GM19238 (cell line): ENCODE results near the gene CTSE.

Experiments
- DNase-seq: peaks from one replicate; pipeline ENCODE4 v3.0.0; 2011; ENCODE audit warnings: low spot score; ENCODE audit not compliant: insufficient read length

Gene CTSE

DNA sequence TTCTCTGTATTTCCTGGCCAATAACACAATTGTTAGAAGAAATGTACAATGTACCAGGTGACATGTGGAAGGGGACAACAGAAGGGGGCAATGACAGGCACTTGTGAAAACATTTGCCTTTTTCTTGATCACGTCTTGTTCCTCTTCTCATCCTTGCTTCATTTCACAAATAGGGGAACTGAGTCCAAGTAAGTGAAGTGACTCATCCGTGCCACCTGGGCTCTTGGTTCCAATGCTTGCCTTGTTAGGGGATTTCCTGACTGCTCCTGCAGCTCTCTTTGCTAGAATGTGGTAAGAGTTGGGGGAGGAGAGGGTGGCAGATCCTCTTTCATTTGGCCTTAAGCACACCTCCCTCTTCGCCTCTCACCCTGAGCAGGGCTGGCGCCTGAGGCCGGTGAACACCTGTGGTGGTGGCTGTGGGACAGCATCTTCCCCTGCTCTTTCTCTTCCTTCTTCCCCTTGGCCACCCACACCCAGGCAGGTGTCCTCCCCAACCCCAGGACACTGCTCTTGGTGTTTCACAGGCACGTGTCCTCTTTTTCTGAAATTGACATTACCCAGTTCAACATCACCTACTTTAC lies 27.1 kb upstream of the CTSE start:
- DNase-seq: peak; percentile 30

DNA sequence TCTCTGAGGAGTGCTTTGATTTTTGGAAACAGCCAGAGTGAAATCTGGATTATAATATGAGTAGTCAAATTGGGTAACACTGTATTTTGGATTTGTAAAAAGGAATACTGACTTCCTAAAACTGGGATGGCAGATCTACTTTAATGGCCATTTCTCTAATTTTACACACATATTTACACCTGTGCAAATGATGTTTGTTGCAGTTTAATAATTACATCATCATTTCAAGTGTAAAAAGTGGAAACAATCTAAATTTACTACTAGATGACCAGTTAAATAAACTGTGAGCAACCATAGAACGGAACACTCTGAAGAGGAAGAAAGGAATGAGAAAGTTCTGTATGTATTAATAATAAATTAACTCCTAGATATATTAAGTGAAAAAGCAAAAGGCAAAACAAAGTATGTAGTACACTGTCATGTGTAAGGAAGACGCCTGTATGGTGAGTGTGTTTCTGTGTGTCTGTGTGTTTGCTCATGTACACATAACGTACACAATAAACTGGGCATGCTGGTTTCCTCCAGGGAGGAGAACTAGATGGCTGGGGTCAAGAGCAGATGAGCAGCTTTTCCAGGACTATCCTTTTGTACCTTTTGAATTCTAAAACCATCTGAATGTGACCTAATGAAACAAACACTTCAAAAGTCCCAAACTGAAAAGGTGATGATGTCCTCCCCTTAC lies 26.4 kb upstream of the CTSE start:
- DNase-seq: no peak

GRCh38 chr1:206049293-206049692 lies 25.6 kb upstream of the CTSE start:
- DNase-seq: no peak

GRCh38 chr1:206048582-206048981 lies 24.9 kb upstream of the CTSE start:
- DNase-seq: no peak

- DNase-seq: no peak
These were observed 23.6 kb upstream of the CTSE start for GRCh38 chr1:206047271-206047670.

- no peak for DNase-seq
These were observed 17.9 kb upstream of the CTSE start for GRCh38 chr1:206041640-206042039.

GRCh38 chr1:206040328-206040727 lies 16.6 kb upstream of the CTSE start:
- no peak for DNase-seq

GRCh38 chr1:206039046-206039973 lies 15.6 kb upstream of the CTSE start:
- no peak for DNase-seq

DNA sequence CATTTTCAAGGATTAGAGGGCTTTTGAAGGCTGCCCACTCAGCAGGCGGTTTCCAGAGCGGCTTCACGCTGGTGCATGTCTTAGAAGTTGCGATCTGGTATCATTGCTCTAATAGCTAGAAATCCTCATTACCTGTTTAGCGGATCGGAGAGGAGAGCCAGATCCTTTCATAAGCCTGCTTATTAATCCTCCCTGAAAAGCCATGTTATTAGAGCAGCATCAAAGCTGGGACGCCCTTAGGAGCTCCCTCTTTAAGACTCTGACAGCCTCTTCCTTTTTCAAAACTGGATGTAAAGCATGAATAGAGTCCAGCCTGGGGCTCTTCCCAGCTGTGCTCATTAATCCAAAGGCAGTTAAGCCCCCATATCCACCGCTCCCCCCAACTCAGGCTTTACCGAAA lies 13.9 kb upstream of the CTSE start:
- no peak for DNase-seq

DNA sequence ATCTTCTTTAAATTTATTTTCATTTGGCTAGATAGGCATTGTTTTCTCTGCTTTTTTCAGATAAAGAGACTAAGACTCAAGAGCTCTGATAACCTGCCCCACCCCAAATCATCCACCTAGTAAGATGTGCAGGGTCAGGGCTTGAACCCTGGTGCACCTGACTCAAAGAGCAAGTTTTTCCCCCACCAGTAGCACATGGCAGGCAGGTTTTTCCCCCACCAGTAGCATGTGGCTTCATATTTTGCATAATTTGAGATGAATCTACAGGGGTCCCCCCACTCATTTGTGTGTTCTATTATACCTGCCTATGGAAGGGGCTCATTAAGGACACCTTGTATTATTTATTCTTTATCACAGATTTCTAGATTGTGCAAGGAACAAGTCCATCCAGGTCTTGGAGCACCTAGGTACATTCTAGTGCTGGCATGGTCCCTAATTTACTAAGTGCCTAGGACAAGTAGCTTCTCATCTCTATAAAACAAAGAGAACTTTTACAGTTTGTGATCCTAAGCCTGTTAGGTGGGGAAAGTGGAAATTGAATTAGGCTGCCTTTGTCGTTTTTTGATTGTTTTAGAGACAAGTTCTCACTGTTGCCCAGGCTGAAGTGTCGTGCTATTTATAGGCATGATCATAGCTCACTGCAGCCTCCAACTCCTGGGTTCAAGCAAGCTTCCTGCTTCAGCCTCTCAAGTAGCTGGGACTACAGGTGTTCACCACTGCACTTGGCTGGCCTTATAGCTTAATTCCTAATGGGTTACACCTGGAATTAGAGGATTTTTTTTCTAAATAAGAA lies 13.2 kb upstream of the CTSE start:
- no peak for DNase-seq

DNA sequence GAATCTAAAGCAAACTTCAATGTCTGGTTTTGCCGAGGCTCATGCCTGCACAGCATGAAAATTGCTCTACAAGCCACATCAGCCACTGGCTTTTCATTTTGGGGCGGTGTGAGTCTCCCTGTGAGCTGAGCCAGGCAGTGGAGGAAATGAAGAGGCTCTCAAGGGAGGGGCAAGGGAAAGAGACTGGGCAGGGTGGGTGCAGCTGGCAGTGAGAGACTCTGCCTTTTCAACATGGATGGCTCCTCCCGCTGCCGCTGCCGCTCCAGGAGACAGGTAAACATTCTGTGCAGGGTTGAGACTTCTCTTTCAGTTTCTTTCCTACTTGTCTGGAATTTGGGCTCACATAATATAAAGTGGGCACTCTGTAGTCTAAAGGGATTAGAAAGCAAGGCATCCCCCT lies 11.3 kb upstream of the CTSE start:
- DNase-seq: no peak

GRCh38 chr1:206032380-206033140 lies 8.9 kb upstream of the CTSE start:
- DNase-seq: no peak

DNA sequence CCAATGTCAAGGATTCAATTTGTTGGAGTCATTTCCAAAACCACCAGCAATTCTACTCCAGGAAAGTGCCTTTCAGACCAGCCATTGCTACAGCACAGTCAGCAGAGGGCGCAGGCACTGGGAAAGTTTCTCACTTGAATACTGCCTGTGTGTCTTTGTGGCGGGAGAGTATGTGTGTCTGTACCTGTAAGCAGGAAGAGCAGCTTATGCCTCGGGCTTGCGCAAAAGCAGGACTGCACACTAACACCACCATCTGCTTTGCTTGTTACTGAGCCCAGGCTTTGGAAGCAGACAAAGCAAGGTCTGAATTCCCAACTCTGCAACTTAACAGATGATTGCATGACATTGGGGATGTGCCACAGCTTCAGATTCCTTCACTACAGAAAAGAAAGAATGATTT lies 7.0 kb upstream of the CTSE start:
- peak; percentile 39 for DNase-seq

DNA sequence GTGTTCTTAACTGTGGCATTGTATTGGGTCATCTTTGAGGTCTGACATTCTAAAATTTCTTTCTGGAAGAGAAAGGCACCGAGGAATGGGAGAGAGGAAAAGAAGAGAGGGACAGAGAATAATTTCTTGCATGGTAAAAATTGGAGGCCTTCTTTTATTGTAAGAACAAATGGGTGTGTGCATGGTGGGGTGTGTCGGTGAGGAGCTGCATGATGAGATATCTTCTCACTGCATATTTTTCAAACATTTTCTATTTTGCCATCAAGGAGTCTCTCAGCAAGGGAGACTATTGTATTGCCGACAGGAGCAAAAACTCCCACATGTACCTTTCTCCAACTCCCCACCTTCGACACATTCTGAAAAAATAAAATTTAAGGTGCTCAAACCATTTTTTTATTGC lies 6.5 kb upstream of the CTSE start:
- DNase-seq: no peak

DNA sequence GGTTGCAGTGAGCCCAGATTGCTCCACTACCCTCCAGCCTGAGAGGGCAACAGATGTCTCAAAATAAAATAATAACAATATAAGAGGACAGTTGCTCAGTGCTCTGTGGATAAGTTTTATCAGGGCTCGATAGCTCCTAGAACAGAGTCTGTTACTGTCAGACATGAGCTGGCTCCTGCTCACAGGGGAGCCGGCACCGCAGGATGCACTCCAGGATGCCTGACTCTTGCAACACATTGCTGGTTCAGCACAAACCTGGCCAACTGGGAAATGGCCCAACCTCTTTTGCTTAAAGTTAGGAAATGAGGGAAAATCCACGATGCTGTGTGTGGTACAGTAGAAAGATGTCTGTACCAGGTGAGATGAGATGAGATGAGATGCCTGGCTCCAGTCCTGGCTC lies 5.8 kb upstream of the CTSE start:
- no peak for DNase-seq

DNA sequence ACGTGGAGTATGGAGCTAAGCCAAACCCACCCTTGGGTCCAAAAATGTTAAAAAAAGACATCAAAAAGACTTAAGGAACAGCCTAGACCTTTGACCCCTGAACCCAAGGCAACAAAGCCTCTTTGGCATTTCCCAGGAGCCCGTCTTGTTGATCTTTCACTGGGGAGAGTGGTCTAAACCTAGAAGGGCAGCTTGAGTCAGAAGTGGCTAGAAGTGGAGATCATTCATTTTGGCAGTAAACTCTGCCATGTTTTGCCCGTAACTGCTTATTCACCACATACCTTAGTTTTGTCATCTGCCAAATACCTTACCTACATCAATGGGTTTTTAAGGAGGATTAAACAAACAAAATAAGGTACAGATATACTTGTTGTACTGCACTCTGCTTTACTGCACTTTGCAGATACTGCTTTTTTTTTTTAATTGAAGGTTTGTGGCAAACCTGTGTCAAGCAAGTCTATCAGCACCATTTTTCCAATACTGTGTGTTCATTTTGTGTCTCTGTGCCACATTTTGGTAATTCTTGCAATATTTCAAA lies 1.7 kb upstream of the CTSE start:
- DNase-seq: no peak

GRCh38 chr1:206022766-206023165 lies 929 bp downstream of the CTSE start:
- DNase-seq: no peak

- no peak for DNase-seq
These were observed 1.9 kb downstream of the CTSE start for GRCh38 chr1:206021626-206022365.

DNA sequence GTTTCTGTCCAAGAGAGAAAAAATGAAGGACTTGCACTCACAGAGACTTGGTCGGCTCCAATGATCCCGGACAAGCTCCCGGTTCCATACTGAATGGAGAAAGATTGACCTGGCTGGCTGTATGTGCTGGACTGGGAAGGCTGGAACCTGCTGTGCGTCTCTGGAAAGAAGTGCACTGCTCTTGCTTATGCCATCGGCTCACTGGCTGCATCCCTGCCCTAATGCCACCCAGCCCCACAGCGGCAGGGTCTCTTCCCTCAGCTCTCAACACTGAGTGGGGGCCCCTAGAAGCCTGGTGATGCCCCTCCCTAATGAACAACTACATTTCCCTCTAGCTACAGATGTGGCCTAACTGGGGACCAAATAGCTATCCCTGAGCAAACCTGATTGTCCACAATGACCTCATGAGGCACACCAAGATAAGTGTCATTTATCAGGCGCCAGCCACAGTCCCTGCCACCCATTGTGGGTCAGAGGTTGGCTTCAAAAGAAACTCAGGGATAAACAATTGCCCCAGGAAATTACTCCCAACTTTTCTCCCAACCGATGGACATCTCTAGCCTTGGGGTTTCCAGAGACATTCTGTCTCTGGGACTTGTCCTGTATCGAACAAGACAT lies 2.6 kb downstream of the CTSE start:
- DNase-seq: no peak
